Glutamatergic neuron (in vitro differentiated cells): Measurements from ENCODE around the gene PEX11B. TPM values are rescaled to one million over a fixed set of nuclear protein-coding genes. Genes with fewer than 3 reads are reported as not detected.

Experiments used
- DNase-seq: peaks from one replicate; pipeline ENCODE4 v3.0.0; 2022
- H3K27ac Mint-ChIP-seq: one replicate; pipeline ENCODE4 v1.8.0; 2020; ENCODE audit warnings: mild to moderate bottlenecking, mixed read lengths, inconsistent platforms; ENCODE audit not compliant: unreplicated experiment
- H3K27me3 Mint-ChIP-seq: one replicate; pipeline ENCODE4 v1.8.0; 2020; ENCODE audit warnings: mild to moderate bottlenecking, moderate library complexity, mixed read lengths, inconsistent platforms; ENCODE audit not compliant: unreplicated experiment
- H3K36me3 Mint-ChIP-seq: one replicate; pipeline ENCODE4 v1.8.0; 2020; ENCODE audit warnings: mild to moderate bottlenecking, mixed read lengths, inconsistent platforms; ENCODE audit not compliant: unreplicated experiment
- H3K4me1 Mint-ChIP-seq: one replicate; pipeline ENCODE4 v1.8.0; 2020; ENCODE audit warnings: mild to moderate bottlenecking, low read depth, mixed read lengths, inconsistent platforms; ENCODE audit not compliant: unreplicated experiment
- H3K4me3 Mint-ChIP-seq: one replicate; pipeline ENCODE4 v1.8.0; 2020; ENCODE audit warnings: mild to moderate bottlenecking, mixed read lengths, inconsistent platforms; ENCODE audit not compliant: unreplicated experiment
- H3K9me3 Mint-ChIP-seq: one replicate; pipeline ENCODE4 v1.8.0; 2020; ENCODE audit warnings: mild to moderate bottlenecking, moderate library complexity, mixed read lengths, inconsistent platforms; ENCODE audit not compliant: unreplicated experiment
- total RNA-seq: library from RNA; stranded (reverse); fragmentation: NEBNext Ultra II Directional; extraction: Animal tissue kit (Norgen Biotek cat#: 25700); gene quantifications from one replicate; pipeline ENCODE4 v1.2.1, GENCODE V29; 2021; ENCODE audit not compliant: unreplicated experiment
- TF ChIP-seq, protein P1 (sequence below): fragments of 200-600 bp; sonication (generic); IDR thresholded peaks from one replicate; pipeline ENCODE4 v1.5.0; 2021; ENCODE audit not compliant: partially characterized antibody, unreplicated experiment

The PEX11B gene
- total RNA-seq, 1 donor from 2014 or later: 24.7 TPM

DNA sequence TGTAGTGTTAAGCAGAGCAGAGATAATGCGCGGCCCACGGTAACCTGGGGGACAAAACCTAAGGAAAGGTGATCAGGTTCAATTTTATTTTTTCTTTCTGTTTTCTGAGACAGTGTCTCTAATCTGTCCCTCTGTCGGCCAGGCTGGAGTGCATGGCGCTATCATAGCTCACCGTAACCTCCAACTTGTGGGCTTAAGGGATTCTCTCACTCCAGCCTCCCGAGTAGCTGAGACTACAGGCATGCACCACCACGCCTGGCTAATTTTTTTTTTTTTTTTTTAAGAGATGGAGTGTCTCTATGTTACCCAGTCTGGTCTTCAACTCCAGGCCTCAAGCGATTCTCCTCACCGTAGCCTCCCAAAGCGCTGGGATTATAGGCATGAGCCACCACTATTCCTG, 32.1 kb downstream of the PEX11B start:
- no peaks in the 10 kb centered on the region for H3K36me3 Mint-ChIP-seq
- no peak for DNase-seq
- TF ChIP-seq, protein P1, sequence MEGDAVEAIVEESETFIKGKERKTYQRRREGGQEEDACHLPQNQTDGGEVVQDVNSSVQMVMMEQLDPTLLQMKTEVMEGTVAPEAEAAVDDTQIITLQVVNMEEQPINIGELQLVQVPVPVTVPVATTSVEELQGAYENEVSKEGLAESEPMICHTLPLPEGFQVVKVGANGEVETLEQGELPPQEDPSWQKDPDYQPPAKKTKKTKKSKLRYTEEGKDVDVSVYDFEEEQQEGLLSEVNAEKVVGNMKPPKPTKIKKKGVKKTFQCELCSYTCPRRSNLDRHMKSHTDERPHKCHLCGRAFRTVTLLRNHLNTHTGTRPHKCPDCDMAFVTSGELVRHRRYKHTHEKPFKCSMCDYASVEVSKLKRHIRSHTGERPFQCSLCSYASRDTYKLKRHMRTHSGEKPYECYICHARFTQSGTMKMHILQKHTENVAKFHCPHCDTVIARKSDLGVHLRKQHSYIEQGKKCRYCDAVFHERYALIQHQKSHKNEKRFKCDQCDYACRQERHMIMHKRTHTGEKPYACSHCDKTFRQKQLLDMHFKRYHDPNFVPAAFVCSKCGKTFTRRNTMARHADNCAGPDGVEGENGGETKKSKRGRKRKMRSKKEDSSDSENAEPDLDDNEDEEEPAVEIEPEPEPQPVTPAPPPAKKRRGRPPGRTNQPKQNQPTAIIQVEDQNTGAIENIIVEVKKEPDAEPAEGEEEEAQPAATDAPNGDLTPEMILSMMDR: no peak
- H3K27ac Mint-ChIP-seq: peak overlapping the region; percentile 62
- H3K27me3 Mint-ChIP-seq: peaks cover 13% of the 10 kb centered on the region
- peaks cover 9% of the 10 kb centered on the region for H3K4me1 Mint-ChIP-seq
- peak overlapping the region; percentile 88 for H3K4me3 Mint-ChIP-seq
- H3K9me3 Mint-ChIP-seq: no peaks in the 10 kb centered on the region

DNA sequence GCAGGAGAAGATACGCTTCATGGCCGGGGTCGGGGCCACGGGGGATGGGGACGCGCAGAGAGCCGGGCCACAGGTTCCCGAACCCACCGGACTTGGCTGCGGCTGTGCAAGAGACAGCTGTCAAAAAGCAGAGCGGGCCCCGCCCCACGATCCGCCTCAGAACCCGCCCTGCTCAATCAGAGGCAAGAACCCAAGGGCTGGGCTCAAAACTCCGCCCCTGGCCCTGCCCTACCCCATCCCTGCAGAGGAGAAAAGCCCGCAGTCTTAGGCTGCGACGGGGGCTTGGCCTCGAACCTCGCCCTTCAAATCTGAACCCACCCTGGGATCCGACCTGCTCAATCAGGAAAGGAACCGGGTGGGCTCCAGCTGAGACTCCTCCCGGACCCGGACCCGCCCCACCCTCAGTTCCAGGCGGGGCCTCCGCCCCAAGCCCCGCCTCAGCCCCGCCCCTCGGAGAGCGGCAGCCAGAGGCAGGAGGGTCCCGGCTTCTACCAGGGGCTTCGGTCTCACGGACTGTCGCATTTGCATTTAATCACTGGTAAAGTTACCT, 32.7 kb downstream of the PEX11B start, which contains the start of gene ANKRD35:
Gene ANKRD35 (minus strand): TSS at position 129 of the 550 bp plus-strand sequence. CDS start 108 bp downstream, at position 21.
- H3K9me3 Mint-ChIP-seq: no peaks in the 10 kb centered on the region
- H3K4me3 Mint-ChIP-seq: peak within 1 kb of the TSS; percentile 88
- H3K36me3 Mint-ChIP-seq: no peaks in the 10 kb centered on the region
- peaks cover 13% of the 10 kb centered on the region for H3K27me3 Mint-ChIP-seq
- H3K4me1 Mint-ChIP-seq: peaks cover 9% of the 10 kb centered on the region
- H3K27ac Mint-ChIP-seq: peak within 1 kb of the TSS; percentile 65
- TF ChIP-seq, protein P1: no peak
- peak; percentile 86 for DNase-seq

DNA sequence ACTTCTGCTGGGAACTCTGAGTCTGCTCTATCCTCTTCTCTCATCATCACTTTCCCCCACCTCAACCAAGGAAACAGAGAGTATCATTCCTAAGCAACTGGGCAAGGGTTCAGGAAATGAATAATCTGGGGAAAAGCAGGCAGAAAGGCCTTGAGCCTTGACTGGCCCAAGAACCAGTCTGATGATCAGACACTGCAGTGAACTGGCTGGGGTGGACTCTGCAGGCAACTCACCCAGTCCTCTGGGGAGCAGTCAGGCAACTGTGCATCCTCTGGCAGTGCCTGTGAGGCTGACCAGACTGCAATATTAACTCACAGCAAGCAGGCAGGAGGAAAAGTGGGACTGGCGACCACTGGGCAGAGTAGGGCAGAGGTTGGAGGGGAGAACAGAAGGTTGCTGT, 33.8 kb downstream of the PEX11B start:
- H3K36me3 Mint-ChIP-seq: no peaks in the 10 kb centered on the region
- TF ChIP-seq, protein P1: no peak
- peaks cover 13% of the 10 kb centered on the region for H3K27me3 Mint-ChIP-seq
- H3K4me1 Mint-ChIP-seq: peaks cover 9% of the 10 kb centered on the region
- H3K9me3 Mint-ChIP-seq: no peaks in the 10 kb centered on the region
- peak; percentile 59 for DNase-seq
- peak overlapping the region; percentile 88 for H3K4me3 Mint-ChIP-seq
- peak overlapping the region; percentile 65 for H3K27ac Mint-ChIP-seq

DNA sequence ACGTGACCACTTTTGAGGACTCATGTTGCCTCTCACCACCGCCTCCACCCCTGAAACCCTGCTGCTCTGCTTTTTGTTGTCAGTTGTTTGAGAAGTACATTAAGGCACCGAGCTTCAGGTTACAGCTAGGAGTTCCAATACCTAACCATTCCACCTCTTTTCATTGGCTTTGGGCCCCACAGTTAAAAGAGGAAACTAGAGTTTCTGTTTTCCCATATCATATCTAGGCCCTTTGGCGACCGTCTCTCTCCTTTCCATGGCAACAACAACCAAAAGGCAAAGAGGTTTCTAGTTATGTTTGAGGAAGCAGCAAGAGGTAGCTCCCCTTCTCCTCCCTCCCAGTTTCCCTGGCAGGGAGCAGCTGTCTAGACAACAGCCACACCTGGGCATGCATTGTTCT, 38.7 kb downstream of the PEX11B start:
- no peak overlapping the region for H3K27ac Mint-ChIP-seq
- TF ChIP-seq, protein P1: no peak
- H3K4me3 Mint-ChIP-seq: no peak overlapping the region
- peaks cover 5% of the 10 kb centered on the region for H3K36me3 Mint-ChIP-seq
- no peaks in the 10 kb centered on the region for H3K9me3 Mint-ChIP-seq
- peaks cover 3% of the 10 kb centered on the region for H3K4me1 Mint-ChIP-seq
- no peak for DNase-seq
- H3K27me3 Mint-ChIP-seq: peaks cover 7% of the 10 kb centered on the region

DNA sequence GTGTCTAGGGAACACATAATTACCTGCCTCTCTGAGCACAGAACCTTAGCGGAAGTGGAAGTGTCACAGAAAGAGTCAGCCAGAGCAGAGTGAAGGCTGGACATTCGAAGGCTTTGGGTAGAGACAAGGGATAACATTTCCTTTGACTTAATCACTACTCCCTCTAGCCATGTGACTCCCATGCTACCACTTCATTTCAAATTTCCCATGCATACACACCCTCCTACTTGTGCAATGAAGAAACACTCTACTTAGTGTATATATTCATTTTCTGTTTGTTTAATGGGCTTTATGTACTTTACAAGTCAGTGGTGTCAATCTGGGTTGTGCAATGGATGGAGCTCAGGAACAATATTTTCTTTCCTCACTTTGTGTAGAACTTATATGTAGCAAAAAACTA, 39.8 kb downstream of the PEX11B start:
- H3K27ac Mint-ChIP-seq: no peak overlapping the region
- TF ChIP-seq, protein P1: no peak
- no peaks in the 10 kb centered on the region for H3K4me1 Mint-ChIP-seq
- H3K9me3 Mint-ChIP-seq: no peaks in the 10 kb centered on the region
- peaks cover 5% of the 10 kb centered on the region for H3K36me3 Mint-ChIP-seq
- no peak for DNase-seq
- H3K4me3 Mint-ChIP-seq: no peak overlapping the region
- H3K27me3 Mint-ChIP-seq: peaks cover 8% of the 10 kb centered on the region
